GM12801 (cell line): Measurements from ENCODE around the gene PFKL.

ENCODE experiments used
- CTCF ChIP-seq: IDR thresholded peaks from one replicate; pipeline ENCODE4 v1.5.1; 2011; ENCODE audit warnings: control low read depth; ENCODE audit not compliant: insufficient read length; ENCODE audit errors: extremely low read depth

PFKL gene

GRCh38 chr21:44314128-44314527, 14.3 kb downstream of the PFKL start:
- TF ChIP-seq CTCF = no peak

- no peak for TF ChIP-seq CTCF
Observed at GRCh38 chr21:44314561-44314960, 14.7 kb downstream of the PFKL start.

- no peak for TF ChIP-seq CTCF
Observed at GRCh38 chr21:44315691-44316203, 15.9 kb downstream of the PFKL start.

- no peak for TF ChIP-seq CTCF
Observed at GRCh38 chr21:44316277-44316900, 16.5 kb downstream of the PFKL start.

GRCh38 chr21:44317241-44317782, 17.5 kb downstream of the PFKL start:
- TF ChIP-seq CTCF = no peak

- TF ChIP-seq CTCF = no peak
Observed at GRCh38 chr21:44317871-44318270, 18.0 kb downstream of the PFKL start.

GRCh38 chr21:44318489-44319285, 18.8 kb downstream of the PFKL start:
- TF ChIP-seq CTCF = no peak
